IMR-90 (cell line): ENCODE results near the gene ERAP2. TPM values are rescaled to one million over a fixed set of nuclear protein-coding genes. Genes with fewer than 3 reads are reported as not detected.

ENCODE experiments used
- ATAC-seq: fragments of 200-7000 bp; cut with Tn5 transposase; 2 replicates; pipeline ENCODE4 v1.9.1; 2020; ENCODE audit warnings: low read depth, mild to moderate bottlenecking, moderate library complexity
- BruUV-seq: library from RNA; stranded (reverse); fragments of 400-500 nt; replicated peaks from 2 replicates; lab custom pipeline; 2021; lab: Mats Ljungman, UMichigan
- CTCF ChIA-PET: fragments of 300-600 bp; formaldehyde crosslinking; extraction: SDS; loops from one replicate; lab custom pipeline; 2021; ENCODE audit warnings: antibody characterized with exemption; lab: Yijun Ruan, JAX
- POLR2A ChIA-PET: fragments of 300-600 bp; sonication (Branson Sonifier 250); formaldehyde crosslinking; loops from one replicate; lab custom pipeline; 2022; ENCODE audit warnings: antibody characterized with exemption; ENCODE audit not compliant: unreplicated experiment; lab: Charles Lee
- DNase-seq: peaks from one replicate; pipeline ENCODE4 v3.0.0; 2013
- H2AFZ ChIP-seq: replicated peaks from 2 replicates; pipeline ENCODE3; 2013; ENCODE audit warnings: low read length, mild to moderate bottlenecking; ENCODE audit not compliant: poor library complexity
- H2AK5ac ChIP-seq: 2 replicates; pipeline ENCODE4 v1.6.1; 2013; ENCODE audit warnings: low read depth, low read length, inconsistent platforms
- H2AK9ac ChIP-seq: replicated peaks from 2 replicates; pipeline ENCODE3; 2013; ENCODE audit warnings: mild to moderate bottlenecking, low read depth, low read length, moderate library complexity; ENCODE audit not compliant: poor library complexity
- H2BK120ac ChIP-seq: 2 replicates; pipeline ENCODE4 v1.6.1; 2013; ENCODE audit warnings: low read depth, low read length, inconsistent platforms
- H2BK15ac ChIP-seq: 3 replicates; pipeline ENCODE4 v1.6.1; 2013; ENCODE audit warnings: low read depth, low read length, inconsistent platforms
- H2BK20ac ChIP-seq: 2 replicates; pipeline ENCODE4 v1.6.1; 2013; ENCODE audit warnings: low read depth, mild to moderate bottlenecking, inconsistent platforms, low read length, moderate library complexity
- H2BK5ac ChIP-seq: 2 replicates; pipeline ENCODE4 v1.6.1; 2013; ENCODE audit warnings: mild to moderate bottlenecking, low read depth, low read length, inconsistent platforms; ENCODE audit not compliant: poor library complexity, severe bottlenecking
- H3K14ac ChIP-seq: replicated peaks from 2 replicates; pipeline ENCODE4 v1.6.1; 2013; ENCODE audit warnings: low read depth, low read length, inconsistent platforms
- H3K18ac ChIP-seq: 2 replicates; pipeline ENCODE4 v1.6.1; 2013; ENCODE audit warnings: low read depth, low read length, control low read depth
- H3K23ac ChIP-seq: 2 replicates; pipeline ENCODE4 v1.6.1; 2013; ENCODE audit warnings: low read depth, low read length, inconsistent platforms
- H3K27ac ChIP-seq: 2 replicates; pipeline ENCODE4 v1.5.1; 2013; ENCODE audit warnings: mild to moderate bottlenecking, control low read depth, low read length; ENCODE audit not compliant: insufficient read depth
- H3K27me3 ChIP-seq: 2 replicates; pipeline ENCODE4 v1.6.1; 2013; ENCODE audit warnings: low read length; ENCODE audit not compliant: control insufficient read depth, insufficient read depth
- H3K36me3 ChIP-seq: 2 replicates; pipeline ENCODE4 v1.6.1; 2013; ENCODE audit warnings: low read length, mixed read lengths; ENCODE audit not compliant: control insufficient read depth, insufficient read depth
- H3K4ac ChIP-seq: 2 replicates; pipeline ENCODE4 v1.6.1; 2013; ENCODE audit warnings: low read depth, low read length, inconsistent platforms
- H3K4me1 ChIP-seq: 2 replicates; pipeline ENCODE4 v1.6.1; 2013; ENCODE audit warnings: low read length, mixed read lengths; ENCODE audit not compliant: control insufficient read depth, insufficient read depth
- H3K4me2 ChIP-seq: 2 replicates; pipeline ENCODE4 v1.6.1; 2013; ENCODE audit warnings: low read depth, mild to moderate bottlenecking, control low read depth, low read length, moderate library complexity
- H3K4me3 ChIP-seq: 2 replicates; pipeline ENCODE4 v1.5.1; 2013; ENCODE audit warnings: low read depth, mild to moderate bottlenecking, control low read depth, low read length, moderate library complexity; ENCODE audit not compliant: insufficient read depth
- H3K56ac ChIP-seq: 2 replicates; pipeline ENCODE4 v1.6.1; 2013; ENCODE audit warnings: low read length, inconsistent platforms; ENCODE audit not compliant: insufficient read depth; ENCODE audit errors: extremely low read depth
- H3K79me1 ChIP-seq, 2 experiments: 2 replicates each; pipeline ENCODE4 v1.6.1; 2013; ENCODE audit warnings: low read length in 2 of 2, inconsistent platforms in 1 of 2, low read depth in 1 of 2
- H3K9ac ChIP-seq: 2 replicates; pipeline ENCODE4 v1.6.1; 2013; ENCODE audit warnings: low read depth, low read length, control low read depth
- H3K9me1 ChIP-seq: 2 replicates; pipeline ENCODE4 v1.6.1; 2013; ENCODE audit warnings: low read length, inconsistent platforms; ENCODE audit not compliant: insufficient read depth
- H3K9me3 ChIP-seq: 2 replicates; pipeline ENCODE4 v1.6.1; 2013; ENCODE audit warnings: low read length; ENCODE audit not compliant: control insufficient read depth, insufficient read depth
- H4K20me1 ChIP-seq: 2 replicates; pipeline ENCODE4 v1.6.1; 2013; ENCODE audit warnings: low read length, inconsistent platforms; ENCODE audit not compliant: insufficient read depth
- H4K5ac ChIP-seq: 2 replicates; pipeline ENCODE4 v1.6.1; 2013; ENCODE audit warnings: mild to moderate bottlenecking, low read depth, low read length, control low read depth
- H4K8ac ChIP-seq, 2 experiments: 2 replicates each; pipeline ENCODE4 v1.6.1; 2013; ENCODE audit warnings: low read depth in 2 of 2, low read length in 2 of 2, control low read depth in 1 of 2, inconsistent platforms in 1 of 2
- H4K91ac ChIP-seq: 2 replicates; pipeline ENCODE4 v1.6.1; 2013; ENCODE audit warnings: low read depth, low read length, inconsistent platforms; ENCODE audit not compliant: insufficient read depth
- BHLHE40 ChIP-seq: fragments of 150-350 bp; IDR thresholded peaks from 2 replicates; pipeline ENCODE4 v1.6.1; 2016; ENCODE audit warnings: mild to moderate bottlenecking, low read depth, low read length
- CEBPB ChIP-seq: IDR thresholded peaks from 2 replicates; pipeline ENCODE4 v1.6.1; 2012; ENCODE audit warnings: low read depth, low read length, improper control_type of control experiment
- MAFK ChIP-seq: IDR thresholded peaks from 2 replicates; pipeline ENCODE4 v1.6.1; 2012; ENCODE audit warnings: low read depth, low read length, improper control_type of control experiment
- MXI1 ChIP-seq: IDR thresholded peaks from 2 replicates; pipeline ENCODE4 v1.6.1; 2012; ENCODE audit warnings: low read depth, mild to moderate bottlenecking, low read length, moderate library complexity, borderline replicate concordance
- NFE2L2 ChIP-seq: fragments of 150-350 bp; IDR thresholded peaks from 2 replicates; pipeline ENCODE4 v1.6.1; 2016; ENCODE audit warnings: low read depth, mild to moderate bottlenecking, low read length
- USF2 ChIP-seq: fragments of 150-350 bp; IDR thresholded peaks from 2 replicates; pipeline ENCODE4 v1.6.1; 2017; ENCODE audit warnings: mild to moderate bottlenecking, antibody characterized with exemption, low read length, low read depth
- WGBS, 2 experiments: methylation state at CpG; one replicate each; pipeline versions ENCODE4 v1.1.5 to v1.1.7; 2013; ENCODE audit warnings: missing lambda C conversion rate in 2 of 2; ENCODE audit not compliant: insufficient read length in 1 of 2; ENCODE audit errors: extremely low coverage in 2 of 2; 5-methylcytosine and 5-hydroxymethylcytosine counted together
- dilution Hi-C: fragments of 300-500 bp; cut with HindIII; formaldehyde crosslinking; loops from one replicate; pipeline ENCODE4 v1.14.3; 2018; ENCODE audit warnings: low sequenced_read_pairs; ENCODE audit not compliant: unreplicated experiment
- in situ Hi-C: fragments of 300-500 bp; cut with MboI; formaldehyde crosslinking; loops from 3 replicates; pipeline ENCODE4 v1.14.3; 2019; ENCODE audit warnings: low sequenced_read_pairs, inconsistent platforms, mixed read lengths
- intact Hi-C: fragments of 100-400 bp; cut with micrococcal nuclease; formaldehyde crosslinking; loops from 2 replicates; pipeline ENCODE4 v1.10.0; 2022
- polyA plus RNA-seq, 3 experiments: library from polyadenylated mRNA; depleted of rRNA; stranded (reverse); fragments of >200 nt; gene quantifications; 2 replicates each; pipeline ENCODE4 v1.2.3, GENCODE V29; 2012; ENCODE audit warnings: low replicate concordance in 1 of 3
- total RNA-seq: library from RNA; depleted of rRNA; stranded (reverse); fragments of >200 nt; gene quantifications from 2 replicates; pipeline ENCODE4 v1.2.3, GENCODE V29; 2012

The ERAP2 gene
- total and polyA plus RNA-seq, 2 of the 4 experiments (the other 2 are of a cell fraction): 10.6 to 21.3 TPM

DNA sequence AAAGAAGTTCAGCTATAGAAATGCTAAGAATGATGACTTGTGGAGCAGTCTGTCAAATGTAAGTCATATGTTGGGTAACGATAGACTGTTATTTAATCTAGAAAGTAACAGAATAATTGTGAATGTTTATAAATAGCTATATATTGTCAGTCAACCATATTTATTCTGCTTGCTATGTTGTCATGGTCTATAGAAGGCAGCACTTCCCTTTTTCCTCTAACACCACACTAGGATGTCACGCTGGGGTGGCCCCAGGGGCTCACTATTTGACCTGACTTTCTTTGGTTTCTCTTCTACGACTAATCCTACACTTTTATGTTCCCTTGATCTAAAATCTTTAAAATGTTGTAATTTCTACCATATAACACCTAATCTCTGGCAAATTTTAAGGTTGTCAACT is 20.5 kb downstream of the ERAP2 start:
- DNase-seq (no peak), ATAC-seq (no peak)
- H3K79me1 ChIP-seq: no peaks in the 10 kb centered on the region
- in situ Hi-C loops (no loop called here), intact Hi-C loops (no loop called here), dilution Hi-C loops (loop anchor here (25.0 kb wide), 1 partner anchor 265 kb away; no protein-coding TSS in a partner anchor)
- no peak overlapping the region for H3K4me2 ChIP-seq
- H2BK120ac ChIP-seq: no peak overlapping the region
- H2BK20ac ChIP-seq: no peak overlapping the region
- H2AK5ac ChIP-seq: no peak overlapping the region
- WGBS, 2 experiments: 100% methylated on average over 1 of the region's 3 CpGs; no CpG with 5 or more reads in 1 of the 2 experiments
- no peak overlapping the region for H4K5ac ChIP-seq
- ChIA-PET CTCF (no interaction called here), POLR2A (no interaction called here)
- H3K56ac ChIP-seq: no peak overlapping the region
- no TSS peak for BruUV-seq
- H3K4me1 ChIP-seq: peaks cover 3% of the 10 kb centered on the region; the same call in 1 of the 2 replicates
- no peak overlapping the region for H2AFZ ChIP-seq
- peaks cover 5% of the 10 kb centered on the region; the same call in 1 of the 2 replicates for H3K9me1 ChIP-seq
- H3K9ac ChIP-seq: no peak overlapping the region
- H3K36me3 ChIP-seq: no peaks in the 10 kb centered on the region
- H3K9me3 ChIP-seq: no peaks in the 10 kb centered on the region
- no peak overlapping the region for H3K18ac ChIP-seq
- no peaks in the 10 kb centered on the region for H3K27me3 ChIP-seq
- H3K23ac ChIP-seq: no peak overlapping the region
- no peak overlapping the region for H2BK5ac ChIP-seq
- H2AK9ac ChIP-seq: no peak overlapping the region
- H3K4ac ChIP-seq: no peak overlapping the region
- no peaks in the 10 kb centered on the region for H4K20me1 ChIP-seq
- no peak overlapping the region for H3K14ac ChIP-seq
- TF ChIP-seq USF2 (no peak), MXI1 (no peak), BHLHE40 (no peak), CEBPB (no peak), MAFK (no peak), NFE2L2 (no peak)
- no peak overlapping the region for H3K4me3 ChIP-seq
- no peak overlapping the region for H4K91ac ChIP-seq
- H4K8ac ChIP-seq: no peak overlapping the region
- H2BK15ac ChIP-seq: no peak overlapping the region
- H3K27ac ChIP-seq: no peak overlapping the region
